K562 (cell line): ENCODE measurements around the gene VWA7. TPM values are rescaled to one million over a fixed set of nuclear protein-coding genes. Genes with fewer than 3 reads are reported as not detected.
A peak's percentile ranks its signal among the peaks of the same experiment; 100 is the strongest.

ENCODE experiments used
- CEBPZ ChIP-seq: fragments of 150-350 bp; IDR thresholded peaks from 2 replicates; pipeline ENCODE4 v1.6.1; 2014; ENCODE audit warnings: low read depth, mild to moderate bottlenecking, low read length, borderline replicate concordance
- CXXC5 ChIP-seq: fragments of 250-450 bp; sonication (Bioruptor Pico); IDR thresholded peaks from 2 replicates; pipeline ENCODE4 v1.8.0; 2022; ENCODE audit warnings: inconsistent platforms, mild to moderate bottlenecking, moderate library complexity
- DPF2 ChIP-seq: fragments of 450-650 bp; IDR thresholded peaks from 2 replicates; pipeline ENCODE4 v1.6.1; 2016
- HES1 ChIP-seq: fragments of 450-650 bp; IDR thresholded peaks from 2 replicates; pipeline ENCODE4 v1.6.1; 2016; ENCODE audit warnings: low read depth, mild to moderate bottlenecking, moderate library complexity
- KDM5B ChIP-seq: fragments of 200-600 bp; sonication (generic); IDR thresholded peaks from 2 replicates; pipeline ENCODE4 v1.6.1; 2012; ENCODE audit warnings: low read depth, mild to moderate bottlenecking, moderate library complexity, low read length, control low read depth, inconsistent platforms; ENCODE audit not compliant: insufficient replicate concordance
- L3MBTL2 ChIP-seq: fragments of 450-650 bp; IDR thresholded peaks from 2 replicates; pipeline ENCODE4 v1.6.1; 2016; ENCODE audit warnings: mild to moderate bottlenecking, moderate library complexity
- NCOA4 ChIP-seq: fragments of 450-650 bp; IDR thresholded peaks from 2 replicates; pipeline ENCODE4 v1.6.1; 2018; ENCODE audit warnings: mild to moderate bottlenecking; ENCODE audit not compliant: partially characterized antibody
- NFRKB ChIP-seq: fragments of 450-650 bp; IDR thresholded peaks from 2 replicates; pipeline ENCODE4 v1.6.1; 2016; ENCODE audit warnings: low read depth
- NR2F6 ChIP-seq: fragments of 450-650 bp; formaldehyde crosslinking; IDR thresholded peaks from 2 replicates; pipeline ENCODE4 v1.4.0; 2020; ENCODE audit warnings: mild to moderate bottlenecking
- RFX7 ChIP-seq: fragments of 250-450 bp; sonication (Bioruptor Pico); IDR thresholded peaks from 2 replicates; pipeline ENCODE4 v1.5.1; 2021; ENCODE audit warnings: mild to moderate bottlenecking
- TCF7L2 ChIP-seq: fragments of 150-350 bp; IDR thresholded peaks from 2 replicates; pipeline ENCODE4 v1.6.1; 2016; ENCODE audit warnings: low read depth, mild to moderate bottlenecking, low read length, moderate library complexity
- TFAM ChIP-seq: fragments of 250-450 bp; sonication (Bioruptor Pico); conservative IDR thresholded peaks from 2 replicates; pipeline ENCODE4 v1.5.0; 2021; ENCODE audit warnings: mild to moderate bottlenecking, moderate library complexity
- ZNF146 ChIP-seq: IDR thresholded peaks from one replicate; pipeline ENCODE4 v1.6.1; 2018; ENCODE audit warnings: missing compliant biosample characterization; ENCODE audit not compliant: unreplicated experiment
- ZNF354B ChIP-seq: fragments of 250-450 bp; sonication (Bioruptor Pico); IDR thresholded peaks from 2 replicates; pipeline ENCODE4 v1.4.0; 2020
- ZNF41 ChIP-seq: fragments of 250-450 bp; sonication (Bioruptor Pico); conservative IDR thresholded peaks from 2 replicates; pipeline ENCODE4 v1.4.0; 2020; ENCODE audit warnings: mild to moderate bottlenecking
- polyA plus RNA-seq, 8 experiments: library from polyadenylated mRNA; depleted of rRNA in 4 of 8; stranded (reverse) in 5 of 8; unstranded in 3 of 8; fragments of >200 nt; fragmentation: Nextera tagmentation in 2 of 8; fragmentation: Illumina TruSeq in 1 of 8; extraction: Ambion mirVana in 2 of 8; extraction: Trizol in 1 of 8; gene quantifications; 2 replicates each; pipeline versions ENCODE4 v1.2.1 to v1.2.3, GENCODE V29; 2011 to 2014; ENCODE audit warnings: inconsistent platforms in 1 of 8, missing spikeins in 1 of 8
- total RNA-seq, 7 experiments: library from RNA; depleted of rRNA in 6 of 7; stranded (reverse); fragments of >200 nt in 6 of 7; fragmentation: Illumina TruSeq in 2 of 7; extraction: Trizol in 2 of 7; gene quantifications; 2 replicates each; pipeline versions ENCODE4 v1.2.1 to v1.2.3, GENCODE V29; 2011 to 2021; ENCODE audit warnings: low replicate concordance in 1 of 7
- TF ChIP-seq, protein P1 (sequence below): fragments of 450-650 bp; conservative IDR thresholded peaks from 2 replicates; pipeline ENCODE4 v1.6.1; 2016; ENCODE audit warnings: missing genetic modification characterization, low read depth, mild to moderate bottlenecking, missing compliant biosample characterization, moderate library complexity
- TF ChIP-seq, protein P2 (sequence below): sonication (generic); formaldehyde crosslinking; IDR thresholded peaks from 2 replicates; pipeline ENCODE4 v1.8.1; 2022; ENCODE audit warnings: missing genetic modification reagents
- TF ChIP-seq, protein P3 (sequence below): fragments of 250-450 bp; sonication (Bioruptor Pico); IDR thresholded peaks from 2 replicates; pipeline ENCODE4 v1.5.1; 2021; ENCODE audit warnings: mild to moderate bottlenecking
- TF ChIP-seq, protein P4 (sequence below): fragments of 200-800 bp; sonication (Bioruptor generic); IDR thresholded peaks from 2 replicates; pipeline ENCODE4 v1.6.1; 2017; ENCODE audit warnings: missing genetic modification characterization, missing compliant biosample characterization

VWA7 gene
- total and polyA plus RNA-seq, 9 of the 15 experiments (the other 6 are each of a cell fraction or from before 2014, with no cell fraction given), result 0.18 to 2.9 (median 0.95) TPM

DNA sequence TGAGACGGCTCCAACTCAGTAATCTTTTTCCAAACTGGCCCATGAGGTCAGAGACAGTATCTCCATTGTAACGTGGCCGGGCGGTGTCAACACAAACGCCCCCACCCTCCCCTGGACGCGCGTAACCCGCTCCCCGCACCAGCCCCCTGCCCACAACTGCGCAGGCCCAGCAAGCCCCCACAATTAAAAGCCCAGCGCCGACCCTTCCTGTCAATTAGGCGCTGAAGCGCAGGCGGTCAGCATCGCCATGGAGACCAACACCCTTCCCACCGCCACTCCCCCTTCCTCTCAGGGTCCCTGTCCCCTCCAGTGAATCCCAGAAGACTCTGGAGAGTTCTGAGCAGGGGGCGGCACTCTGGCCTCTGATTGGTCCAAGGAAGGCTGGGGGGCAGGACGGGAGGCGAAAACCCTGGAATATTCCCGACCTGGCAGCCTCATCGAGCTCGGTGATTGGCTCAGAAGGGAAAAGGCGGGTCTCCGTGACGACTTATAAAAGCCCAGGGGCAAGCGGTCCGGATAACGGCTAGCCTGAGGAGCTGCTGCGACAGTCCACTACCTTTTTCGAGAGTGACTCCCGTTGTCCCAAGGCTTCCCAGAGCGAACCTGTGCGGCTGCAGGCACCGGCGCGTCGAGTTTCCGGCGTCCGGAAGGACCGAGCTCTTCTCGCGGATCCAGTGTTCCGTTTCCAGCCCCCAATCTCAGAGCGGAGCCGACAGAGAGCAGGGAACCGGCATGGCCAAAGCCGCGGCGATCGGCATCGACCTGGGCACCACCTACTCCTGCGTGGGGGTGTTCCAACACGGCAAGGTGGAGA is 38.1 kb upstream of the VWA7 start, which contains the start of the genes HSPA1A and HSPA1L (continued):
- TF ChIP-seq RFX7 (no peak), L3MBTL2 (peak; percentile 77), TFAM (CRISPR knock-in tag) (no peak), ZNF146 (no peak), NFRKB (no peak), ZNF354B (CRISPR knock-in tag) (no peak), CEBPZ (no peak), KDM5B (peak; percentile 99), NR2F6 (peak; percentile 93), TCF7L2 (no peak), HES1 (no peak), DPF2 (no peak), ZNF41 (CRISPR knock-in tag) (0 out of 2 replicates have a peak, but pooled peaks have one; percentile 46), NCOA4 (no peak), CXXC5 (CRISPR knock-in tag) (peak; percentile 72)
- TF ChIP-seq, protein P1, sequence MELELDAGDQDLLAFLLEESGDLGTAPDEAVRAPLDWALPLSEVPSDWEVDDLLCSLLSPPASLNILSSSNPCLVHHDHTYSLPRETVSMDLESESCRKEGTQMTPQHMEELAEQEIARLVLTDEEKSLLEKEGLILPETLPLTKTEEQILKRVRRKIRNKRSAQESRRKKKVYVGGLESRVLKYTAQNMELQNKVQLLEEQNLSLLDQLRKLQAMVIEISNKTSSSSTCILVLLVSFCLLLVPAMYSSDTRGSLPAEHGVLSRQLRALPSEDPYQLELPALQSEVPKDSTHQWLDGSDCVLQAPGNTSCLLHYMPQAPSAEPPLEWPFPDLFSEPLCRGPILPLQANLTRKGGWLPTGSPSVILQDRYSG (tag), result no peak
- TF ChIP-seq, protein P2, sequence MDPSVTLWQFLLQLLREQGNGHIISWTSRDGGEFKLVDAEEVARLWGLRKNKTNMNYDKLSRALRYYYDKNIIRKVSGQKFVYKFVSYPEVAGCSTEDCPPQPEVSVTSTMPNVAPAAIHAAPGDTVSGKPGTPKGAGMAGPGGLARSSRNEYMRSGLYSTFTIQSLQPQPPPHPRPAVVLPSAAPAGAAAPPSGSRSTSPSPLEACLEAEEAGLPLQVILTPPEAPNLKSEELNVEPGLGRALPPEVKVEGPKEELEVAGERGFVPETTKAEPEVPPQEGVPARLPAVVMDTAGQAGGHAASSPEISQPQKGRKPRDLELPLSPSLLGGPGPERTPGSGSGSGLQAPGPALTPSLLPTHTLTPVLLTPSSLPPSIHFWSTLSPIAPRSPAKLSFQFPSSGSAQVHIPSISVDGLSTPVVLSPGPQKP (CRISPR knock-in tag), result no peak
- TF ChIP-seq, protein P3, sequence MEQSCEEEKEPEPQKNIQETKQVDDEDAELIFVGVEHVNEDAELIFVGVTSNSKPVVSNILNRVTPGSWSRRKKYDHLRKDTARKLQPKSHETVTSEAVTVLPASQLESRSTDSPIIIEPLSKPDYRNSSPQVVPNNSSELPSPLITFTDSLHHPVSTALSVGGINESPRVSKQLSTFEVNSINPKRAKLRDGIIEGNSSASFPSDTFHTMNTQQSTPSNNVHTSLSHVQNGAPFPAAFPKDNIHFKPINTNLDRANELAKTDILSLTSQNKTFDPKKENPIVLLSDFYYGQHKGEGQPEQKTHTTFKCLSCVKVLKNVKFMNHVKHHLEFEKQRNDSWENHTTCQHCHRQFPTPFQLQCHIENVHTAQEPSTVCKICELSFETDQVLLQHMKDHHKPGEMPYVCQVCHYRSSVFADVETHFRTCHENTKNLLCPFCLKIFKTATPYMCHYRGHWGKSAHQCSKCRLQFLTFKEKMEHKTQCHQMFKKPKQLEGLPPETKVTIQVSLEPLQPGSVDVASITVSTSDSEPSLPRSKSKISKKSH (CRISPR knock-in tag), result no peak
- TF ChIP-seq, protein P4, sequence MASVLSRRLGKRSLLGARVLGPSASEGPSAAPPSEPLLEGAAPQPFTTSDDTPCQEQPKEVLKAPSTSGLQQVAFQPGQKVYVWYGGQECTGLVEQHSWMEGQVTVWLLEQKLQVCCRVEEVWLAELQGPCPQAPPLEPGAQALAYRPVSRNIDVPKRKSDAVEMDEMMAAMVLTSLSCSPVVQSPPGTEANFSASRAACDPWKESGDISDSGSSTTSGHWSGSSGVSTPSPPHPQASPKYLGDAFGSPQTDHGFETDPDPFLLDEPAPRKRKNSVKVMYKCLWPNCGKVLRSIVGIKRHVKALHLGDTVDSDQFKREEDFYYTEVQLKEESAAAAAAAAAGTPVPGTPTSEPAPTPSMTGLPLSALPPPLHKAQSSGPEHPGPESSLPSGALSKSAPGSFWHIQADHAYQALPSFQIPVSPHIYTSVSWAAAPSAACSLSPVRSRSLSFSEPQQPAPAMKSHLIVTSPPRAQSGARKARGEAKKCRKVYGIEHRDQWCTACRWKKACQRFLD (CRISPR knock-in tag), result no peak
